Measurements from ENCODE around the gene SLC7A7. TPM values are rescaled to one million over a fixed set of nuclear protein-coding genes. Genes with fewer than 3 reads are reported as not detected.
A peak's percentile ranks its signal among the peaks of the same experiment; 100 is the strongest.

SLC7A7 gene
- total and polyA plus RNA-seq, 2 of the 13 experiments (the other 11 are each of a cell fraction or from before 2014, with no cell fraction given) = 0.13 to 0.63 TPM

GRCh38 chr14:22796087-22796707 is 19.0 kb downstream of the SLC7A7 start (continued):
- no peak for TF ChIP-seq ZBTB26 (CRISPR knock-in tag; IDR thresholded peaks at IDR 0.05; ENCODE audit: borderline replicate concordance)
- TF ChIP-seq EED (CRISPR knock-in tag; IDR thresholded peaks at IDR 0.05) = no peak
- TF ChIP-seq ZBTB25 (CRISPR knock-in tag; IDR thresholded peaks at IDR 0.05) = 0 out of 2 replicates have a peak, but pooled peaks have one; percentile 41
- TF ChIP-seq NR1H2 (CRISPR knock-in tag; IDR thresholded peaks at IDR 0.05; ENCODE audit: borderline replicate concordance, low read depth) = no peak
- no peak for TF ChIP-seq RBAK (CRISPR knock-in tag; IDR thresholded peaks at IDR 0.05)
- no peak for TF ChIP-seq ZNF776 (CRISPR knock-in tag; IDR thresholded peaks at IDR 0.05)
- no peak for TF ChIP-seq CBX2 (IDR thresholded peaks at IDR 0.05; ENCODE audit: low read depth, low read length)
- peak; percentile 37; the same call in 1 of the 2 replicates for TF ChIP-seq CBX2 (CRISPR knock-in tag; IDR thresholded peaks at IDR 0.05; ENCODE audit: low read depth)
- TF ChIP-seq HMGXB3 (CRISPR knock-in tag; IDR thresholded peaks at IDR 0.05; ENCODE audit: borderline replicate concordance) = no peak
- 0 out of 2 replicates have a peak, but pooled peaks have one; percentile 28 for TF ChIP-seq HHEX (CRISPR knock-in tag; IDR thresholded peaks at IDR 0.05)
- TF ChIP-seq ZNF264 (CRISPR knock-in tag; IDR thresholded peaks at IDR 0.05) = no peak
- TF ChIP-seq ZFP36 (IDR thresholded peaks at IDR 0.05; ENCODE audit: borderline replicate concordance, low read depth, low read length, partially characterized antibody) = no peak
- no peak for TF ChIP-seq HOXD1 (CRISPR knock-in tag; IDR thresholded peaks at IDR 0.05)
- TF ChIP-seq ZNF414 (CRISPR knock-in tag; IDR thresholded peaks at IDR 0.05) = no peak
- no peak for TF ChIP-seq TFDP2 (CRISPR knock-in tag; IDR thresholded peaks at IDR 0.05)
- TF ChIP-seq ZNF7 (CRISPR knock-in tag; IDR thresholded peaks at IDR 0.05) = no peak; the same call in 1 of the 2 replicates
- 0 out of 2 replicates have a peak, but pooled peaks have one; percentile 14 for TF ChIP-seq BCL6 (CRISPR knock-in tag; IDR thresholded peaks at IDR 0.05)
- no peak; the same call in 1 of the 2 replicates for TF ChIP-seq MEF2D (CRISPR knock-in tag; IDR thresholded peaks at IDR 0.05)
- 0 out of 2 replicates have a peak, but pooled peaks have one; percentile 20 for TF ChIP-seq TFE3 (CRISPR knock-in tag; IDR thresholded peaks at IDR 0.05)
- no peak for TF ChIP-seq ZNF605 (CRISPR knock-in tag; IDR thresholded peaks at IDR 0.05)

Measured in HepG2 (cell line).